Smooth muscle cell (in vitro differentiated cells): ENCODE results near the gene PCNX3. TPM values are rescaled to one million over a fixed set of nuclear protein-coding genes. Genes with fewer than 3 reads are reported as not detected.

Experiments used
- DNase-seq: peaks from one replicate; lab custom pipeline; 2025; ENCODE audit not compliant: unreplicated experiment; lab: John Stamatoyannopoulos, UW
- H2AFZ ChIP-seq: fragments of 200-600 bp; sonication (generic); 2 replicates; pipeline ENCODE4 v1.6.0; 2016; ENCODE audit warnings: antibody characterized with exemption, low read depth, mild to moderate bottlenecking
- H3F3A ChIP-seq: fragments of 200-600 bp; sonication (generic); 2 replicates; pipeline ENCODE4 v1.6.0; 2017; ENCODE audit warnings: antibody characterized with exemption, low read depth
- H3K27ac ChIP-seq: fragments of 200-600 bp; sonication (generic); 2 replicates; pipeline ENCODE4 v1.5.1; 2016; ENCODE audit warnings: low read depth, mild to moderate bottlenecking
- H3K27me3 ChIP-seq: fragments of 200-600 bp; sonication (generic); 2 replicates; pipeline ENCODE4 v1.6.1; 2016; ENCODE audit warnings: low read depth, mild to moderate bottlenecking
- H3K36me3 ChIP-seq: fragments of 200-600 bp; sonication (generic); 2 replicates; pipeline ENCODE4 v1.5.1; 2016; ENCODE audit warnings: low read depth
- H3K4me1 ChIP-seq: fragments of 200-600 bp; sonication (generic); 2 replicates; pipeline ENCODE4 v1.5.1; 2016; ENCODE audit warnings: low read depth
- H3K4me2 ChIP-seq: fragments of 200-600 bp; sonication (generic); 2 replicates; pipeline ENCODE4 v1.6.0; 2016; ENCODE audit warnings: mild to moderate bottlenecking
- H3K4me3 ChIP-seq: fragments of 200-600 bp; sonication (generic); 2 replicates; pipeline ENCODE4 v1.5.1; 2016; ENCODE audit warnings: mild to moderate bottlenecking
- H3K79me2 ChIP-seq: fragments of 200-600 bp; sonication (generic); 2 replicates; pipeline ENCODE4 v1.6.0; 2016; ENCODE audit warnings: low read depth, mild to moderate bottlenecking
- H3K9ac ChIP-seq: fragments of 200-600 bp; sonication (generic); 2 replicates; pipeline ENCODE4 v1.6.0; 2016; ENCODE audit warnings: low read depth
- H3K9me3 ChIP-seq: fragments of 200-600 bp; sonication (generic); replicated peaks from 2 replicates; pipeline ENCODE4 v1.5.1; 2016; ENCODE audit warnings: low read depth
- H4K20me1 ChIP-seq: fragments of 200-600 bp; sonication (generic); 2 replicates; pipeline ENCODE4 v1.6.0; 2016; ENCODE audit warnings: low read depth
- WGBS: methylation state at CpG from one replicate; pipeline ENCODE4 v1.1.7; 2016; ENCODE audit warnings: low lambda C conversion rate; 5-methylcytosine and 5-hydroxymethylcytosine counted together
- polyA plus RNA-seq: library from polyadenylated mRNA; unstranded; fragments of >200 nt; fragmentation: Nextera tagmentation; extraction: Ambion mirVana; gene quantifications from 2 replicates; pipeline ENCODE4 v1.2.1, GENCODE V29; 2016
- total RNA-seq: library from RNA; depleted of rRNA; stranded (reverse); fragments of >200 nt; gene quantifications from 2 replicates; pipeline ENCODE4 v1.2.3, GENCODE V29; 2014
- TF ChIP-seq, protein P1 (sequence below): fragments of 200-600 bp; sonication (generic); IDR thresholded peaks from 2 replicates; pipeline ENCODE4 v1.5.1; 2017; ENCODE audit warnings: borderline replicate concordance, mild to moderate bottlenecking, antibody characterized with exemption; ENCODE audit not compliant: insufficient read depth, poor library complexity, severe bottlenecking

The PCNX3 gene
- total and polyA plus RNA-seq, 2 experiments from 2014 or later: 17.5 to 18.3 TPM

DNA sequence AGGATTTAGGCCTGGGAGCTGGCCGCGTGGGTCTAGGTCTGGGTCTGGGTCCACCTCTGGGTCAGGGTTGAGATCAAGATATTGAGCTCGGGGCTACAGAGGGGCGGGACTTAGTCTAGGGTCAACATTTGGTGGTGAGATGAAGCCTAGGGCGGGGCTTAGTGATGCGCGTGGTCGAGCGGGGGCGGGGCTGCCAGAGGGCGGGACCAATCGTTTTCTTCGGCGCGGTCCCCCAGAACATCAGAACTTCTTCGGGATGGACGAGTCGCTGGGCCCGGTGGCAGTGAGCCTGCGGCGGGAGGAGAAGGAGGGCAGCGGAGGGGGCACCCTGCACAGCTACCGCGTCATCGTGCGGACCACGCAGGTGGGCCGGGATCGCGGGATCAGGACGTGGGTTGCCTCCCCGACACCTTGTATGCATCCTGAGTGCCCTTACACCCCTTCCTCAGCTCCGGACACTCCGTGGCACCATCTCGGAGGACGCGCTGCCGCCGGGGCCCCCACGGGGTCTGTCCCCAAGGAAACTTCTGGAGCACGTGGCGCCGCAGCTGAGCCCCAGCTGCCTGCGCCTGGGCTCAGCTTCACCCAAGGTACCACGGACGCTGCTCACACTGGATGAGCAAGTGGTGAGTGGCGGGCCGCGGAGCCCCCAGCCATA, 26.6 kb downstream of the PCNX3 start:
- 36% methylated on average over 39 of the region's 49 CpGs for WGBS
- TF ChIP-seq, protein P1, sequence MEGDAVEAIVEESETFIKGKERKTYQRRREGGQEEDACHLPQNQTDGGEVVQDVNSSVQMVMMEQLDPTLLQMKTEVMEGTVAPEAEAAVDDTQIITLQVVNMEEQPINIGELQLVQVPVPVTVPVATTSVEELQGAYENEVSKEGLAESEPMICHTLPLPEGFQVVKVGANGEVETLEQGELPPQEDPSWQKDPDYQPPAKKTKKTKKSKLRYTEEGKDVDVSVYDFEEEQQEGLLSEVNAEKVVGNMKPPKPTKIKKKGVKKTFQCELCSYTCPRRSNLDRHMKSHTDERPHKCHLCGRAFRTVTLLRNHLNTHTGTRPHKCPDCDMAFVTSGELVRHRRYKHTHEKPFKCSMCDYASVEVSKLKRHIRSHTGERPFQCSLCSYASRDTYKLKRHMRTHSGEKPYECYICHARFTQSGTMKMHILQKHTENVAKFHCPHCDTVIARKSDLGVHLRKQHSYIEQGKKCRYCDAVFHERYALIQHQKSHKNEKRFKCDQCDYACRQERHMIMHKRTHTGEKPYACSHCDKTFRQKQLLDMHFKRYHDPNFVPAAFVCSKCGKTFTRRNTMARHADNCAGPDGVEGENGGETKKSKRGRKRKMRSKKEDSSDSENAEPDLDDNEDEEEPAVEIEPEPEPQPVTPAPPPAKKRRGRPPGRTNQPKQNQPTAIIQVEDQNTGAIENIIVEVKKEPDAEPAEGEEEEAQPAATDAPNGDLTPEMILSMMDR: no peak
- no peak overlapping the region for H2AFZ ChIP-seq

DNA sequence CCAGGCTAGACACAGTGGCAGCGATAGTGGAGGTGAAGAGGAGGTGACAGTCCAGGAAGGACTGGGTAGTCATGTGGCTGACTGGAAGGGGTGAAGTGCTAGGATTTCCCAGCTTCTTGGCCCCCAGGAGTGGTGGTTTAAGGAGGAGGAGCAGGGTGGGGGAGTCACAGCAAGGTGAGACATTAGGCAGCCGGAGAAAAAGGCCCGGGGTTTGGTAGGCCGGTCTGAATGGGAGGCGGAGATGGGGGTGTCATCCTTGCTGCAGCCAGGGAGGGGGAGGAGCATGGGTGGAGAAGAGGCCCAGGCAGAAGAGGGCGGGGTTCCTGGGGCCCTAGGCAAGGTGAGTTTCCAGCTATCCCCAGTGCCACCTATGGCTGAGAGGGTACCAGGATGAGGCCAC, 28.4 kb downstream of the PCNX3 start:
- TF ChIP-seq, protein P1: no peak
- H3K27me3 ChIP-seq: no peaks in the 10 kb centered on the region
- no peak for DNase-seq
- no peaks in the 10 kb centered on the region for H3K4me1 ChIP-seq
- no peak overlapping the region for H3K9ac ChIP-seq
- no peaks in the 10 kb centered on the region for H3K9me3 ChIP-seq
- no peak overlapping the region for H2AFZ ChIP-seq
- no peak overlapping the region for H3K27ac ChIP-seq
- no peaks in the 10 kb centered on the region for H3K79me2 ChIP-seq
- H4K20me1 ChIP-seq: peaks cover under 1% of the 10 kb centered on the region
- H3K4me3 ChIP-seq: no peak overlapping the region
- H3K36me3 ChIP-seq: no peaks in the 10 kb centered on the region
- H3F3A ChIP-seq: no peaks in the 10 kb centered on the region
- no peak overlapping the region for H3K4me2 ChIP-seq
- 65% methylated on average over 6 of the region's 6 CpGs for WGBS

More for the DNA sequence above, 26.6 kb downstream of the PCNX3 start:
- Histone ChIP-seq H3K36me3 (no peaks in the 10 kb centered on the region), H3K9me3 (no peaks in the 10 kb centered on the region), H3K79me2 (no peaks in the 10 kb centered on the region), H3K4me2 (peak overlapping the region; percentile 13), H3F3A (peaks cover 5% of the 10 kb centered on the region), H4K20me1 (peaks cover 11% of the 10 kb centered on the region), H3K4me1 (peaks cover 10% of the 10 kb centered on the region), H3K9ac (no peak overlapping the region), H3K4me3 (no peak overlapping the region), H3K27me3 (no peaks in the 10 kb centered on the region), H3K27ac (no peak overlapping the region)
- DNase-seq: no peak

DNA sequence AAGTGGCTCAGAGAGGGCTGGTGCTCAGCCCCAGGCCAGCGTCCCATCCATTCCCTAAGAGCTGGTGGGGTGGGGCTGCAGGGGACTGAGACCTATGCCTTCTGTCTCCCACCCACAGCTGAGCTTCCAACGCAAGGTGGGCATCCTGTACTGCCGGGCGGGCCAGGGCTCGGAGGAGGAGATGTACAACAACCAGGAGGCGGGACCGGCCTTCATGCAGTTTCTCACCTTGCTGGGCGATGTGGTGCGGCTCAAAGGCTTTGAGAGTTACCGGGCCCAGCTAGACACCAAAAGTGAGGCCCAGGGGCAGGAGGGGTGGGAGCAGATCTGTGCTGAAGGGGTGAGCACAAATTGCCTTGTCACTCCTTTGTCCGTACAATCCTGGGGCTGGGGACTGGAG, 29.3 kb downstream of the PCNX3 start:
- H3K4me1 ChIP-seq: no peaks in the 10 kb centered on the region
- TF ChIP-seq, protein P1: no peak
- no peaks in the 10 kb centered on the region for H3K36me3 ChIP-seq
- no peak overlapping the region for H3K4me2 ChIP-seq
- DNase-seq: no peak
- H3K9ac ChIP-seq: no peak overlapping the region
- H2AFZ ChIP-seq: no peak overlapping the region
- H3K9me3 ChIP-seq: no peaks in the 10 kb centered on the region
- H4K20me1 ChIP-seq: no peaks in the 10 kb centered on the region
- no peaks in the 10 kb centered on the region for H3K79me2 ChIP-seq
- no peak overlapping the region for H3K4me3 ChIP-seq
- no peaks in the 10 kb centered on the region for H3F3A ChIP-seq
- WGBS: 85% methylated on average over 11 of the region's 11 CpGs
- H3K27me3 ChIP-seq: no peaks in the 10 kb centered on the region
- H3K27ac ChIP-seq: no peak overlapping the region

DNA sequence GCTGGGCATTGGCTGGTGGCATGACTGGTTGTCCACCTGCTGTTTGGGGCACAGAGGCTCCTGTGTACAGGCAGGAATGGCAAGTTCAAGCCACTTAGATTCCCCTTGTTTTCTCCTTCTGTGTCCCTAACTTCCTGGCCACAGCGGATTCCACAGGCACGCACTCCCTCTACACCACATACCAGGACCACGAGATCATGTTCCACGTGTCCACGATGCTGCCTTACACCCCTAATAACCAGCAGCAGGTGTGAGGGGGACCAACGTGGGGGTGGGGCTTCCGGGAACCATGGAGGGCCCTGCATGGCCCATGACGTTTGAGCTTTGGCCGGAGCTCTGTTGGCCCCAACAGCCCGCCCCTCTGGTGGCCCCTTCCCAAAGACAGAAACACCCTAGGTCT, 30.1 kb downstream of the PCNX3 start:
- no peaks in the 10 kb centered on the region for H3K79me2 ChIP-seq
- no peaks in the 10 kb centered on the region for H3K9me3 ChIP-seq
- no peak overlapping the region for H3K27ac ChIP-seq
- TF ChIP-seq, protein P1: no peak
- no peaks in the 10 kb centered on the region for H3K27me3 ChIP-seq
- no peak overlapping the region for H2AFZ ChIP-seq
- DNase-seq: no peak
- no peak overlapping the region for H3K9ac ChIP-seq
- H4K20me1 ChIP-seq: no peaks in the 10 kb centered on the region
- H3K4me3 ChIP-seq: no peak overlapping the region
- H3K4me2 ChIP-seq: no peak overlapping the region
- WGBS: 75% methylated on average over 10 of the region's 10 CpGs
- no peaks in the 10 kb centered on the region for H3K36me3 ChIP-seq
- H3F3A ChIP-seq: peaks cover under 1% of the 10 kb centered on the region
- no peaks in the 10 kb centered on the region for H3K4me1 ChIP-seq
